Ovary (tissue), 3 donors: ENCODE data around the gene CEP55.

Experiments
- EP300 ChIP-seq: sonication (generic); formaldehyde crosslinking; IDR thresholded peaks from one replicate; pipeline ENCODE4 v1.6.1; 2017; ENCODE audit warnings: antibody characterized with exemption
- POLR2A ChIP-seq: fragments of 450-650 bp; IDR thresholded peaks from one replicate; pipeline ENCODE4 v1.6.1; 2017; ENCODE audit warnings: antibody characterized with exemption, mild to moderate bottlenecking, moderate library complexity
- TF ChIP-seq, protein P1 (sequence below), 3 donors: fragments of 450-650 bp in 2 of 3; fragments of 200-600 bp in 1 of 3; IDR thresholded peaks; one replicate each; pipeline versions ENCODE4 v1.5.1 to v1.8.0; 2016 to 2022; ENCODE audit warnings: antibody characterized with exemption in 3 of 3, mild to moderate bottlenecking in 1 of 3
- donor health status: DM: no; HTN: no; CAD: no.

DNA sequence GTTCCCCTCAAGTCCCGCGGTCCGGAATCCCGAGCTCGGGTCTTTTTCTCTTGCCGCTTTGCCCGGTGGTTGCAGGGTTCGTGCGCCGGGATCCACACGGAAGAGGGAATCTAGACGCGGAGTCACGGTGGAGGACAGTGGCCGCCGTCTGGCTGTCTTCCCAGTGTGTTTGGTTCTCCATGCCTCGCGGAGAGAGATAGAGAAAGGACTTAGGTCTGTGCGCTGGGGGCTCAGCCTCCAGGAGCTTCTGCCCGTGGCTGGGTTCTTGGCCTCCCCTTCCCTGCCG is 71.6 kb downstream of the CEP55 start:
- TF ChIP-seq POLR2A (no peak), EP300 (no peak)
- TF ChIP-seq, protein P1, sequence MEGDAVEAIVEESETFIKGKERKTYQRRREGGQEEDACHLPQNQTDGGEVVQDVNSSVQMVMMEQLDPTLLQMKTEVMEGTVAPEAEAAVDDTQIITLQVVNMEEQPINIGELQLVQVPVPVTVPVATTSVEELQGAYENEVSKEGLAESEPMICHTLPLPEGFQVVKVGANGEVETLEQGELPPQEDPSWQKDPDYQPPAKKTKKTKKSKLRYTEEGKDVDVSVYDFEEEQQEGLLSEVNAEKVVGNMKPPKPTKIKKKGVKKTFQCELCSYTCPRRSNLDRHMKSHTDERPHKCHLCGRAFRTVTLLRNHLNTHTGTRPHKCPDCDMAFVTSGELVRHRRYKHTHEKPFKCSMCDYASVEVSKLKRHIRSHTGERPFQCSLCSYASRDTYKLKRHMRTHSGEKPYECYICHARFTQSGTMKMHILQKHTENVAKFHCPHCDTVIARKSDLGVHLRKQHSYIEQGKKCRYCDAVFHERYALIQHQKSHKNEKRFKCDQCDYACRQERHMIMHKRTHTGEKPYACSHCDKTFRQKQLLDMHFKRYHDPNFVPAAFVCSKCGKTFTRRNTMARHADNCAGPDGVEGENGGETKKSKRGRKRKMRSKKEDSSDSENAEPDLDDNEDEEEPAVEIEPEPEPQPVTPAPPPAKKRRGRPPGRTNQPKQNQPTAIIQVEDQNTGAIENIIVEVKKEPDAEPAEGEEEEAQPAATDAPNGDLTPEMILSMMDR (IDR thresholded peaks at IDR 0.05): no peak
